Measurements from ENCODE around the gene JAKMIP2.

JAKMIP2 gene

DNA sequence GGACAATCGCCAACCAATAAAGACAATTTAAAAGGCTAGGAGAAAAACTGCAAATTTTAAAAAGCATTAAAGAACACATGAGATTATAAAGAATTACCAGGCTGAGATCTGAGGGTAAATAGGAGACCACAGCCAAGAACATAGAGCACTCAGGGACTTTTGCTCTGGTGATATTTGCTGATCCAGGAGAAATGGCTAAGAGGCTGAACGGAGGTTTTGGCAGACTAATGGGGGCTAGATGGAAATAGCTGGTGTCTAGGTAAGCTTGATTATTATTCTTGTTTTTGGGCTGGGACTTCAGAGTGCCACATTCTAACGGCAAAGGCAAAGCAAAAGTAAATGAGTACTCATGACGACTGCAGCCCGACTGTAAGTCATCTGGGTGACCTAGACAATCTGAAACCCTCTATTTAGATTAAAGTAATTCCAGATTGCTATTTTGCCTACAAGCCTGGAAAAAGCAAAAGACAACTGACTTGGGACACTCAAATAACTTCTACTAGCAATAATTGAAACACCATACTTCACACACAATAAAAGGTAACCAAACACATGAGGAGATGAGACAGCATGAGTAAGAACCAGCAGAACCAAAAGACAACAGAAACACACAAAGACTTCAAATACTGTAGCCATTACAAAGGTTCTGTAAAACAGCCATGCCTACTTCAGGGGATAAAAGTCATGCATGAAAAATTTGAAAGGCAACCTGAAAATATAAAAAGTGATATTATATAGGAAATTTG lies 68.8 kb downstream of the JAKMIP2 start:
- H3K27ac ChIP-seq = no peak overlapping the region
- no peak for TF ChIP-seq CTCF (IDR thresholded peaks at IDR 0.05)
- no peak for DNase-seq (ENCODE audit: low spot score)
- no peak overlapping the region for H3K4me3 ChIP-seq

- TF ChIP-seq CTCF (IDR thresholded peaks at IDR 0.05) = no peak
- DNase-seq (ENCODE audit: low spot score) = no peak
- no peak overlapping the region for H3K4me3 ChIP-seq
- H3K27ac ChIP-seq = no peak overlapping the region
Observed at GRCh38 chr5:147712598-147712997, 69.9 kb downstream of the JAKMIP2 start.

- no peak for TF ChIP-seq CTCF (IDR thresholded peaks at IDR 0.05)
- no peak overlapping the region for H3K4me3 ChIP-seq
- H3K27ac ChIP-seq = no peak overlapping the region
- no peak for DNase-seq (ENCODE audit: low spot score)
Observed at GRCh38 chr5:147712019-147712418, 70.5 kb downstream of the JAKMIP2 start.

- no peak for TF ChIP-seq CTCF (IDR thresholded peaks at IDR 0.05)
- no peak for DNase-seq (ENCODE audit: low spot score)
- Histone ChIP-seq H3K27ac (no peak overlapping the region), H3K4me3 (no peak overlapping the region)
Observed at GRCh38 chr5:147711019-147711418, 71.5 kb downstream of the JAKMIP2 start.

DNA sequence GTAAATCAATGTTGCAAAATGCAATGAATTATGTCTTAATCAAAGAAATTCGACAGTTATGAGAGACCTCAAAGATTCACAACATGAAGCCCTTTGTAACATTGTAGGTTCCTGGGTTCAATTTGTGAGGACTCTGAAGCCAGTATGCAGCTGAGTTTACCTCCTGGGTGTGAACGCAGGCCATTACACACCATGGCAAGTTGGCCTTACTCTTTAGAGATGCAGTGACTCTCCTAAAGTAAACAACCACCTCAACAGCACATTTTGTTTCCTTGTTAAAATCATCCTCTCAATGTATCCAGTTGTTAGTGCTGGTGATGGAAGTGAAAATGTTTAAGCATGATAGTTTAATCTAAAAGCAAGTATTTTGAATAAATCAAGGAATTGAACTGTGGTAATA lies 73.8 kb downstream of the JAKMIP2 start:
- DNase-seq (ENCODE audit: low spot score) = no peak
- no peak overlapping the region for H3K27ac ChIP-seq
- TF ChIP-seq CTCF (IDR thresholded peaks at IDR 0.05) = no peak
- H3K4me3 ChIP-seq = no peak overlapping the region

DNA sequence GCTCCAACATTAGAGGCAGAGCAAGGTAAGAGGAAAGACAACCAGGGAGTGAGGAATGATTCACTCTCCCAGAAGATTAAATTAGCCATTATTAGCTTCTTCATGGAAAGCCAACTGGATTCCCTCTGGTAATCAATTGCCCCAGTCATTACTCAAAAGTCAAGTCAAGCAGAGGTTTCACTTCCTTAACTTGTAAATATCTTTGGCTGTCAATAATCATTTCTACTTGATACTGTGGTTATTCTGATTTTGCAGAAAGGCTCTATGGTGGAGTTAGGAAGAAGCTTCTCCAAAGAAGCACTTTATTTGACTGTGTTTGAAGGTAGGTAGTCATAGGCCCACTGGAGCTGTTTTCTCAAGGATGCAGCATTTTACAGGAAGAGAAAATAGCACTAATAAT lies 78.0 kb downstream of the JAKMIP2 start:
- no peak for DNase-seq (ENCODE audit: low spot score)
- H3K27ac ChIP-seq = no peak overlapping the region
- no peak overlapping the region for H3K4me3 ChIP-seq
- no peak for TF ChIP-seq CTCF (IDR thresholded peaks at IDR 0.05)

- Histone ChIP-seq H3K27ac (no peak overlapping the region), H3K4me3 (no peak overlapping the region)
- no peak for DNase-seq (ENCODE audit: low spot score)
- TF ChIP-seq CTCF (IDR thresholded peaks at IDR 0.05) = no peak
Observed at GRCh38 chr5:147701468-147701867, 81.1 kb downstream of the JAKMIP2 start.
